Trophoblast cell (in vitro differentiated cells and primary cell): ENCODE results near the gene PPM1F.

Source experiments
- DNase-seq, 2 donors: peaks; one replicate each; pipeline ENCODE4 v3.0.0-alpha.2; 2016
- H2AFZ ChIP-seq: 2 replicates; pipeline ENCODE4 v1.6.1; 2013; ENCODE audit warnings: low read length, moderate library complexity, mild to moderate bottlenecking; ENCODE audit not compliant: insufficient read depth, poor library complexity
- H2AK5ac ChIP-seq: 2 replicates; pipeline ENCODE4 v1.6.1; 2013; ENCODE audit warnings: mild to moderate bottlenecking, low read length
- H2BK120ac ChIP-seq: 2 replicates; pipeline ENCODE4 v1.6.1; 2013; ENCODE audit warnings: low read length, mild to moderate bottlenecking, moderate library complexity; ENCODE audit not compliant: insufficient read depth, poor library complexity
- H2BK12ac ChIP-seq: 2 replicates; pipeline ENCODE4 v1.6.1; 2013; ENCODE audit warnings: mild to moderate bottlenecking, low read length, moderate library complexity
- H2BK5ac ChIP-seq: 2 replicates; pipeline ENCODE4 v1.6.1; 2013; ENCODE audit warnings: low read length, low read depth, moderate library complexity, mild to moderate bottlenecking; ENCODE audit not compliant: poor library complexity
- H3K14ac ChIP-seq: 2 replicates; pipeline ENCODE4 v1.6.1; 2013; ENCODE audit warnings: mild to moderate bottlenecking, low read length
- H3K18ac ChIP-seq: 2 replicates; pipeline ENCODE4 v1.6.1; 2013; ENCODE audit warnings: mild to moderate bottlenecking, low read length
- H3K23ac ChIP-seq: 2 replicates; pipeline ENCODE4 v1.6.1; 2013; ENCODE audit warnings: low read length
- H3K27ac ChIP-seq: 2 replicates; pipeline ENCODE4 v1.5.1; 2013; ENCODE audit warnings: low read depth, mild to moderate bottlenecking, inconsistent platforms, low read length, moderate library complexity
- H3K27me3 ChIP-seq: 2 replicates; pipeline ENCODE4 v1.6.1; 2013; ENCODE audit warnings: inconsistent platforms, mild to moderate bottlenecking, low read length, moderate library complexity; ENCODE audit not compliant: insufficient read depth
- H3K36me3 ChIP-seq, 2 experiments: 1 replicate in 1 of 2; 2 replicates in 1 of 2; pipeline ENCODE4 v1.6.1; 2013; ENCODE audit warnings: low read length in 2 of 2, mild to moderate bottlenecking in 2 of 2, moderate library complexity in 1 of 2; ENCODE audit not compliant: insufficient read depth in 2 of 2, control insufficient read depth in 1 of 2
- H3K4ac ChIP-seq: 2 replicates; pipeline ENCODE4 v1.6.1; 2013; ENCODE audit warnings: low read depth, mild to moderate bottlenecking, low read length, moderate library complexity
- H3K4me1 ChIP-seq, 2 experiments: 1 replicate in 1 of 2; 2 replicates in 1 of 2; pipeline ENCODE4 v1.6.1; 2013; ENCODE audit warnings: low read length in 2 of 2, mild to moderate bottlenecking in 2 of 2, moderate library complexity in 1 of 2; ENCODE audit not compliant: insufficient read depth in 2 of 2, control insufficient read depth in 1 of 2
- H3K4me2 ChIP-seq: 2 replicates; pipeline ENCODE4 v1.6.1; 2013; ENCODE audit warnings: inconsistent platforms, mild to moderate bottlenecking, low read length, moderate library complexity
- H3K4me3 ChIP-seq: 2 replicates; pipeline ENCODE4 v1.5.1; 2013; ENCODE audit warnings: mild to moderate bottlenecking, low read depth, low read length, inconsistent platforms
- H3K79me1 ChIP-seq: one replicate; pipeline ENCODE4 v1.6.1; 2013; ENCODE audit warnings: low read length
- H3K79me2 ChIP-seq: 2 replicates; pipeline ENCODE4 v1.6.1; 2013; ENCODE audit warnings: low read length, mild to moderate bottlenecking; ENCODE audit not compliant: control insufficient read depth, insufficient read depth, poor library complexity
- H3K9ac ChIP-seq: 2 replicates; pipeline ENCODE4 v1.6.1; 2013; ENCODE audit warnings: mild to moderate bottlenecking, low read length
- H3K9me3 ChIP-seq: 2 replicates; pipeline ENCODE4 v1.6.1; 2013; ENCODE audit warnings: low read depth, mild to moderate bottlenecking, control low read depth, inconsistent platforms, low read length; ENCODE audit not compliant: insufficient read depth
- H4K12ac ChIP-seq: 2 replicates; pipeline ENCODE4 v1.6.1; 2013; ENCODE audit warnings: low read depth, mild to moderate bottlenecking, low read length, moderate library complexity
- H4K8ac ChIP-seq: 2 replicates; pipeline ENCODE4 v1.6.1; 2013; ENCODE audit warnings: low read depth, mild to moderate bottlenecking, low read length, moderate library complexity
- H4K91ac ChIP-seq: one replicate; pipeline ENCODE4 v1.6.1; 2013; ENCODE audit warnings: low read depth, mild to moderate bottlenecking, low read length, moderate library complexity
- WGBS: extraction: QIAGEN DNeasy Blood & Tissue Kit; methylation state at CpG from one replicate; pipeline ENCODE4 v1.1.7; 2013; ENCODE audit warnings: missing lambda C conversion rate; ENCODE audit not compliant: insufficient read length, insufficient coverage; ENCODE audit errors: extremely low coverage; 5-methylcytosine and 5-hydroxymethylcytosine counted together

The PPM1F gene

DNA sequence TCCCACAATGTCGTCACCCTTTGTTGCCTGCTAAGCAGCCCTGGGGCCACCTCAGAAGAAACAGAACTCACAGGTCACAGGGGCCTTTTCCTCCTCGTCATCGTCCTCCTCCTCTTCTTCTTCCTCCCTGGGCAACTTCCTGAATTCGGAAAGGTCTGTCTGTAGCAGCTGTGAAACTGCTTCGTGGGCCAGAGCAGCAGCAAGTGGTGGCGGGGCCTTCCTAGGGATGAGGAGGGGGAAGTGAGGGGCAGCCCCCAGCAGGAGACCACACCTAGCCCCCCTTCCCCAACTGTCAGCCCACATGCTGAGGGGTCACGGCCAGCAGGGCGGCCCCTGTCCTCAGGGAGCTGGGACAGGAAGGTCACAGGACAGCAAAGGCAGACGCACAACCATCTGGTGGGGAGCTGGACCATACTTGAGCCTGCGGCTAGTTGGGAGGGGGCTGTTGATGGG, 13.2 kb downstream of the PPM1F start:
- Histone ChIP-seq H3K18ac (no peak overlapping the region), H2BK5ac (no peak overlapping the region), H3K4me2 (no peak overlapping the region), H3K4me3 (no peak overlapping the region), H3K14ac (no peak overlapping the region), H3K27ac (no peak overlapping the region), H4K91ac (no peak overlapping the region), H3K27me3 (no peaks in the 10 kb centered on the region), H3K4me1 (peaks cover 5 to 10% of the 10 kb centered on the region in 2 experiments), H2AFZ (no peak overlapping the region), H3K9me3 (peaks cover 3% of the 10 kb centered on the region), H4K12ac (peak overlapping the region; percentile 48), H3K79me2 (peaks cover 3% of the 10 kb centered on the region), H3K23ac (no peak overlapping the region), H2BK120ac (no peak overlapping the region), H3K36me3 (peaks cover 31 to 36% of the 10 kb centered on the region in 2 experiments), H4K8ac (no peak overlapping the region), H2BK12ac (no peak overlapping the region), H2AK5ac (no peak overlapping the region), H3K79me1 (peaks cover 4% of the 10 kb centered on the region), H3K9ac (no peak overlapping the region), H3K4ac (no peak overlapping the region)
- peak; percentile 9 to 12 for DNase-seq
- WGBS = no CpG with 5 or more reads among the region's 10 CpGs

- no peak overlapping the region for H4K91ac ChIP-seq
- no peak overlapping the region for H2AFZ ChIP-seq
- H3K4me1 ChIP-seq = peaks cover 5 to 10% of the 10 kb centered on the region in 2 experiments
- peaks cover 3% of the 10 kb centered on the region for H3K79me2 ChIP-seq
- no peaks in the 10 kb centered on the region for H3K27me3 ChIP-seq
- no peak overlapping the region for H3K4ac ChIP-seq
- H3K14ac ChIP-seq = no peak overlapping the region
- H4K8ac ChIP-seq = no peak overlapping the region
- no peak overlapping the region for H2BK120ac ChIP-seq
- H3K36me3 ChIP-seq = peaks cover 27 to 32% of the 10 kb centered on the region in 2 experiments
- H2AK5ac ChIP-seq = no peak overlapping the region
- no peak overlapping the region for H3K27ac ChIP-seq
- no peak overlapping the region for H3K18ac ChIP-seq
- H2BK12ac ChIP-seq = no peak overlapping the region
- H2BK5ac ChIP-seq = no peak overlapping the region
- no CpG with 5 or more reads among the region's 11 CpGs for WGBS
- DNase-seq = no peak
- H3K23ac ChIP-seq = no peak overlapping the region
- no peak overlapping the region for H3K4me2 ChIP-seq
- H3K9me3 ChIP-seq = peaks cover 4% of the 10 kb centered on the region
- H3K79me1 ChIP-seq = peaks cover 4% of the 10 kb centered on the region
- peak overlapping the region; percentile 48 for H4K12ac ChIP-seq
- H3K4me3 ChIP-seq = no peak overlapping the region
- H3K9ac ChIP-seq = no peak overlapping the region
Observed at GRCh38 chr22:21938906-21939305, 13.7 kb downstream of the PPM1F start.

DNA sequence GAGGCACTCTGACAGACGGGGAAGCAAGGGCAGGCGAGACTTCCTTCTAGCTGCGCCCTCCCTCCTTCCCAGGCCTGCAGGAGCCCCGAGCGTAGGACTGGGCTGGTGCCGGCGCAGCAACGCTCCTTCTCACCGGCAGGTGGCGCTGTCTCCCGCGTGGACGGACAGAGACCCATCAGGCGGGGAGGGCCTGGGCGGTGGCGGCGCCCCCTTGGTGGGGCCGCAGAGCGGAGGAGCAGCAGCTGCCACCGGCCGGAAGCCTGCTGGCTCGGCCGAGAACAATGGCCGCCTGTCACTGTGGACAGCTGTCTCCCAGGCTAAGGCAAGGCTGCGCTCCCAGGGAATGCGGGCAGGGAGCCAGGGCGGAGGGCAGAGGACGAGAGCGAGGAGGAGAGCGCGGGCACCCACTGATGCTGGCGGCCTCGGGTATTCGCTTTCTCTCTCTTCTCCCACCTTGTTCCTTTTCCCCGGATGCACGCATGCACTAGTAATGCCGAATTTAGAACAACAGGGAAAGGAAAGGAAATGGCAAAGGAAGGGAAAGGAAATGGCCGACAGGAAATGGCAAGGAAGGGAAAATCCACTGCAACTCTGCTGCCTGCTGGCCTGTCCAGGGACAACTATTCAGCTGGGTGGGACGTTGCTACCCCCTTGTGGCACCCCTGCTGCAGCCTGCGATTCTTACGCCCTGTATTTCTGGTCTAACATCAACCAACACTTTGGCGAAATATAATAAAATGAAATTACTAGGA, 14.4 kb downstream of the PPM1F start:
- DNase-seq = peak; percentile 90 to 95
- no peak overlapping the region for H2BK12ac ChIP-seq
- WGBS = no CpG with 5 or more reads among the region's 42 CpGs
- peak overlapping the region; percentile 90 for H3K18ac ChIP-seq
- H3K4ac ChIP-seq = peak overlapping the region; percentile 31
- peak overlapping the region; percentile 74 for H2BK5ac ChIP-seq
- peak overlapping the region; percentile 84 for H4K91ac ChIP-seq
- H3K79me2 ChIP-seq = peaks cover 3% of the 10 kb centered on the region
- peaks cover 5 to 10% of the 10 kb centered on the region in 2 experiments for H3K4me1 ChIP-seq
- H3K9ac ChIP-seq = peak overlapping the region; percentile 92
- H3K4me3 ChIP-seq = peak overlapping the region; percentile 83
- peak overlapping the region; percentile 76 for H4K12ac ChIP-seq
- no peaks in the 10 kb centered on the region for H3K27me3 ChIP-seq
- peak overlapping the region; percentile 87 for H4K8ac ChIP-seq
- peak overlapping the region; percentile 63 for H2AFZ ChIP-seq
- peaks cover 5% of the 10 kb centered on the region for H3K9me3 ChIP-seq
- peaks cover 4% of the 10 kb centered on the region for H3K79me1 ChIP-seq
- H2BK120ac ChIP-seq = peak overlapping the region; percentile 62
- peak overlapping the region; percentile 78 for H3K4me2 ChIP-seq
- H3K27ac ChIP-seq = peak overlapping the region; percentile 83
- no peak overlapping the region for H3K23ac ChIP-seq
- H3K36me3 ChIP-seq = peaks cover 30 to 34% of the 10 kb centered on the region in 2 experiments
- H3K14ac ChIP-seq = peak overlapping the region; percentile 76
- peak overlapping the region; percentile 5 for H2AK5ac ChIP-seq

DNA sequence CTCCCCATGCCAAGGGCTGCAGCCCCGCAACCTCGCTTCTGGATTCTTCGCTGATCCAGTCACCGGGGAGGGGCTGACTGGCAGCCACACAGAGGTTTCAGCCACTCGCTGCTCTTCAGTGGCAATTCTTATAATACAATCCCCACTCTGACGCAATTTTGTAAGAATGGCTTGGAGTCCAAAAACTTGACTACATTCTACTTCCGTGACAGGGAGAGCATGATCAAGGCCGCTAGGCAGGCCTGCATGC, 14.9 kb downstream of the PPM1F start:
- Histone ChIP-seq H2AK5ac (no peak overlapping the region), H3K14ac (peak overlapping the region; percentile 9), H3K36me3 (peaks cover 35 to 36% of the 10 kb centered on the region in 2 experiments), H3K4me1 (peaks cover 5 to 10% of the 10 kb centered on the region in 2 experiments), H2BK5ac (no peak overlapping the region), H3K18ac (peak overlapping the region; percentile 48), H3K4me3 (no peak overlapping the region), H2BK12ac (no peak overlapping the region), H2AFZ (no peak overlapping the region), H3K27me3 (no peaks in the 10 kb centered on the region), H3K4ac (no peak overlapping the region), H3K79me2 (peaks cover 3% of the 10 kb centered on the region), H3K9me3 (peaks cover 5% of the 10 kb centered on the region), H4K8ac (peak overlapping the region; percentile 25), H3K9ac (peak overlapping the region; percentile 20), H2BK120ac (no peak overlapping the region), H3K27ac (peak overlapping the region; percentile 83), H3K23ac (no peak overlapping the region), H4K91ac (no peak overlapping the region), H3K4me2 (peak overlapping the region; percentile 32), H3K79me1 (peaks cover 4% of the 10 kb centered on the region), H4K12ac (peak overlapping the region; percentile 10)
- DNase-seq = no peak
- WGBS = no CpG with 5 or more reads among the region's 8 CpGs
